HG03139 (cell line): Measurements from ENCODE around the gene ECHDC3.

Experiments used
- ATAC-seq: cut with Tn5 transposase; IDR thresholded peaks from one replicate; pipeline ENCODE4 v1.9.1; 2021; ENCODE audit not compliant: unreplicated experiment

ECHDC3 gene

GRCh38 chr10:11775412-11775811 is 33.2 kb downstream of the ECHDC3 start:
- no peak for ATAC-seq

DNA sequence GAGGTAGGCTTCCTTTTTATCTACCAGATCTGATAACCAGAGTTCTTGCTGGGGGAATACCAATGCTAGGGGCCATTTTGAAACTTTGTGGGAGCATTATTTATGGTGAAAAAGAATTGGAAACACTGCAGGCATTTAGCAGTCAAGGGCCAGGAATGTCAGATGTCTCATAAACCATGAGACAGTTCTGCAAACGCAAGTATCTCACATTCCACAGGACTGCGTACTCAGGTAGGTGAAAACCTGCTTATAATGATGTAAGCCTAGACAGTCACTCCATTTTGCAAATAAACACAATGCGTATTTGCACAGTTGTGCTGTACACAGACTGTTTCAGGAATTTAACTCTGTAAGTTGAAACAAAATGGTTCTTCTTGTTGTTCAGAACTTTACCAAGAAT is 33.9 kb downstream of the ECHDC3 start:
- no peak for ATAC-seq

- no peak for ATAC-seq
These were observed 38.9 kb downstream of the ECHDC3 start for GRCh38 chr10:11781114-11781513.

- no peak for ATAC-seq
These were observed 40.8 kb downstream of the ECHDC3 start for GRCh38 chr10:11782793-11783557.

- no peak for ATAC-seq
These were observed 41.3 kb downstream of the ECHDC3 start for GRCh38 chr10:11783558-11783865.

GRCh38 chr10:11787374-11787773 is 45.2 kb downstream of the ECHDC3 start:
- ATAC-seq, result no peak

DNA sequence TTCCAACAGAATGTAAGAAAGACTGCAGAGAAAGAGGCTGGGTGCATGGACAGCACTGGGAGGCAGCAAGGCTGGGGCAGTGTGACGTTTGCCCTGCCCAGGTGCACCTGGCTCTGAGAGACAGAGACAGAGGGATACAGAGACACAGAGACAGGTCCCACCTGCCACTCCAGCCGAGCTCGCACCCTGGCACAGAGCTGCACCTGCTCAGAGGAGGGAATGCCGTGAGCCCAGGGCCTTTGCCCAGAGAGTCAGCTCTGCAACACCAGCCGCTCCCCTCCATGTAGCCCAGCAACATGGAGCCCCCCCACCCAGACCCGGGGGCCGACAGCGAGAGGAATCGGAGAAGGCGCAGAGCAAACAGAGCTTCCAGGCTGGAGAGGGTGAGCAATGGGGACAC is 45.7 kb downstream of the ECHDC3 start:
- ATAC-seq, result no peak

DNA sequence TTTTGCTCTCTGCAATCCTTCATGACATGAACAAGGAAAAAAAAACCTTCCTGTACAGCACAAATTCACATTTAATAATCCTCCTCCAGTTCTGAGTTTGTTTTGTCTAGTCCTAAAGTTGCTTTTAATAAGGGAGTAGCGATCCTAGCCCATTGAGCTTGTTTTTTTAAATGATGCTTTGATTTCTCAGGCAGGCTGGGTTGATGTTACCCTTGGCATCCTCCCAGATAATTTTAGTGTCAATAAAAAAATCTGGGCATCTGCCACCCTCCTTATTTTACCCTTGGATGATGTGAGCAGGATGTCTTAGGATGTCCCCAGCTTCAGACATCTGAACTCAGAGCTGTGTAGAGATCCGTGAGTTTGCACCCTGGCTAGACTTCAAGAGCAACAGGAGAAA is 47.1 kb downstream of the ECHDC3 start:
- ATAC-seq, result no peak

DNA sequence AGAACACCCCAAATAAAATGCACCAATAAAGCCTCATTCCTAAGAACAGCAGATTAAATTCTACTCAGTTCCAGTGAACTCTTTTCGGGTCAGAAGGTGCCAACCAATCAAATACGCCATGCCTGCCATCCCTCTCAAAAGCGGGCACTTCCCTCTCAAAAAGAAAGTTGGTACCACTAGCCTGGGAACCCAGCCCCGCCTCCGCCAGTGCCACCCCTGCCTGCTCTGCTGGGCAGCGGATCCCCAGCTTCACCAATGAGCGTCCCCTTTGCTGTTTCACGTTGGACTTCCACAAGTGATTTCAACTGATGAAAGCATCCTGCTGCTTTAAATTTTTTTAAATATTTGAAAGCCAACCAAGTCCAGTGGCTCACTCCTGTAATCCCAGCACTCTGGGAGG is 47.8 kb downstream of the ECHDC3 start:
- no peak for ATAC-seq

- no peak for ATAC-seq
These were observed 51.7 kb downstream of the ECHDC3 start for GRCh38 chr10:11793762-11794479.

DNA sequence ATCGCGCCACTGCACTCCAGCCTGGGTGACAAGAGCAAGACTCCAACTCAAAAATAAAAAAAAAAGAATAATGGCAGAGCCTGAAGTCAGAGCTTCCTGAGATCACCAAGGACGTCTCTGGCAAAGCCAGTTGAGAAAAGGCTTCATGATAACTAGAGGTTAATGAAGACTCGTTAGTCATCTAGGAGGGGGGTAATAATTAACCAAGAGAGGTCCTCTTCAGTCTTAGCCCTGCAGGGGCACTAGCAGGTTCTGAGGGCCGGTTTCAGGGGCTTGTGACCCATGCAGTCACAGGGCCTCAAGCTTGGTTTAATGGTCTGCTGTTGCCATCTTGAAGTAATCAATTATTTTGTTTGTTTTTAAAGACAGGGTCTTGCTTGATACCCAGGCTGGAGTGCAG is 52.4 kb downstream of the ECHDC3 start:
- no peak for ATAC-seq

- ATAC-seq, result no peak
These were observed 53.1 kb downstream of the ECHDC3 start for GRCh38 chr10:11795101-11795920.

- ATAC-seq, result no peak
These were observed 54.3 kb downstream of the ECHDC3 start for GRCh38 chr10:11796474-11796873.

- ATAC-seq, result no peak
These were observed 55.1 kb downstream of the ECHDC3 start for GRCh38 chr10:11797281-11797680.

DNA sequence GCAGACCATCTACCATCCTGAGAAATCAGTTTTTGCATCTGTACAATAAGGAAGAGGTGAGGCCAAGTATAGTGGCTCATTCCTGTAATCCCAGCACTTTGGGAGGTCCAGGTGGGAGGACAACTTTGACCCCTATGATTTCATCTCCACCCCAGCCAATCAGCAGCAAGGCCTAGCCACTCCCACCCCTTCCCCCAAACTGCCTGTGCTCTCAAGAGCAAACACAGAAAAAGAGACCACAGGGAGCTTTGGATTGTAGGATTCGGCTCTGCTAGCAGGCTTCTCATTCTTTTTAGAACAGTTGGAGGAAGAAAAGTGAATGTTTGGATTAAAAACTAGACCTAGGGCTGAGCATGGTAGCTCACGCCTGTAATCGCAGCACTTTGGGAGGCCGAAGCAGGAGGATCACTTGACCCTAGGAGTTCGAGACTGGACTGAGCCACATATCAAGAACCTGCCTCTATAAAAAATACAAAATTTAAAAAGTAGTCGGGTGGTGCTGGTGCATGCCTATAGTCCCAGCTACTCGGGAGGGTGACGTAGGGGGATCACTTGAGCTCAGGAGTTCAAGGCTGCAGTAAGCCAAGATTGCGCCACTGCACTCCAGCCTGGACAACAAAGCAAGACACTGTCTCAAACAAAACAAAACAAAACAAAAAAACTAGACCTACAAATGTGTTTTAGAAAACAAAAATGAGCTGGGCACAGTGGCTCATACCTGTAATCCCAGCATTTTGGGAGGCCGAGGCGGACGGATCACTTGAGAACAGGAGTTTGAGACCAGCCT is 55.9 kb downstream of the ECHDC3 start:
- ATAC-seq, result no peak

DNA sequence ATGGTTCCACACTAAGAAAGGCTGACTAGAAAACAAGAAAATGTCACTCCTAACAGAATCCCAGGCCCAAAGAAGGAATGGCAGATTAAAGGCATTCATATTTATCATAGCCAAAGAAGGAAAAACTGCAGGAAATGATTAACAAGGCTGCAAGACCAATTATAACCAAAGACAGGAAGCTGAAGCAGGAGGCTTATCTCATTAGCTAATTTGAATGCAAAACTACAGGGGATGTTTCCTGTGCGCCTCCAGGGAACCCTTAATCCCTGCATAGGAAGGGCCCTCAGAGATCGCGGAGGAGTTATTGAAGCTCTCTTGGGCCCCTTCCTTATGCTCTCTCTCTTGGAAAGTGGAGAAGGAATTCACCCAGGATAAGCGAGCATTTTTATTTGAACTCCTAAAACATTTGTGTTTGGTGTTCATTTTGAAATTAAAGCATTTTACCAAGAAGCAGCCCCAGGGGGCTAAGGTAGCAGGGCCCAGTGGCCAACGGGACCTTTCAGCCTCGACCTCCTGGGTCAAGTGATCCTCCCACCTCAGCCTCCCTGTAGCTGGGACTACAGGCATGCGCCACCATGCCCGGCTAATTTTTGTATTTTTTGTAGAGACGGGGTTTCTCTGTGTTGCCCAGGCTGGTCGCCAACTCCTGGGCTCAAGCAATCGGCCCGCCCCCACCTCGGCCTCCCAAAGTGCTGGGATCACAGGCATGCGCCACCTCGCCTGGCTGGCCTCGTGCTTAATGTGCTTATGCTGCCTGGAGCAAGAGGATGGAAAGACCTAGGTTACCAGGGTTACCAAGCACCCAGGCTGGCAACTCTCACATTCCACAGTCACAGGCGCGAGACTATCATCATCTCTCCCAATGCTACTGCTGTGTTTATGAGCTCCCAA is 56.9 kb downstream of the ECHDC3 start:
- ATAC-seq, result no peak

- no peak for ATAC-seq
These were observed 57.5 kb downstream of the ECHDC3 start for GRCh38 chr10:11799736-11800080.

DNA sequence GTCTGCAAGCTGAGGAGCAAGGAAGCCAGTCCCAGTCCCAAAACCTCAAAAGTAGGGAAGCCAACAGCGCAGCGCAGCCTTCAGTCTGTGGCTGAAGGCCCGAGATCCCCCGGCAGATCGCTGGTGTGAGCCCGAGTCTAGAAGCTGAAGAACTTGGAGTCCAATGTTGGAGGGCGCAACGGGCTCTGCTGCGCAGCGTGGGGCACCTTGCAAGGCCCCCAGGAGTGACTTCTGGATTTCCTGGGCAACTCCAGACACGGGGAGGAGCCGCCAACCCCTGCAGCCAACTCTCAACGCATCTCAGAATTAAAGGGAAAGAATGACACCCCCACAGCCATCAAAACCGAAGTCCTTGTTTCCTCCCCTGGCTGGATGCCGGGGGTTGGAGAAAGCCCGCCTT is 62.2 kb downstream of the ECHDC3 start:
- ATAC-seq, result no peak

DNA sequence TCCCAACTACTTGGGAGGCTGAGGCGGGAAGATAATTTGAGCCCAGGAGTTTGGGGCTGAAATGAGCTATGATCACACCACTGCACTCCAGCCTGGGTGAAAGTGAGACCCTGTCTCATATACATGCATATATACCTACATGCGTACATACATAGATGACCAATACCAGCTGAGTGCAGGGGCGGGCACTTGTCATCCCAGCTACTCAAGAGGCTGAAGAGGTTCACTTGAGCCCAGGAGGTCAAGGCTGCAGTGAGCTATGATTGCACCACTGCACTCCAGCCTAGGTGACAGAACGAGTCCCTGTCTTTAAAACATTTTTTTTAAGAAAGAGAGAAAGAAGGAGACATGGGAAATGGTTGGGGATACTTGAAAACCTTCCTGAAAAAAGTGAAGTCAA is 63.6 kb downstream of the ECHDC3 start:
- ATAC-seq, result no peak

GRCh38 chr10:11806706-11807105 is 64.5 kb downstream of the ECHDC3 start:
- ATAC-seq, result no peak
